NCI-H2029 (cell line): ENCODE results near the gene LIPE.

Experiments used
- DNase-seq: peaks from one replicate; lab custom pipeline; 2025; lab: John Stamatoyannopoulos, UW

LIPE gene

GRCh38 chr19:42378225-42379215 lies 48.7 kb downstream of the LIPE start:
- DNase-seq, result no peak

DNA sequence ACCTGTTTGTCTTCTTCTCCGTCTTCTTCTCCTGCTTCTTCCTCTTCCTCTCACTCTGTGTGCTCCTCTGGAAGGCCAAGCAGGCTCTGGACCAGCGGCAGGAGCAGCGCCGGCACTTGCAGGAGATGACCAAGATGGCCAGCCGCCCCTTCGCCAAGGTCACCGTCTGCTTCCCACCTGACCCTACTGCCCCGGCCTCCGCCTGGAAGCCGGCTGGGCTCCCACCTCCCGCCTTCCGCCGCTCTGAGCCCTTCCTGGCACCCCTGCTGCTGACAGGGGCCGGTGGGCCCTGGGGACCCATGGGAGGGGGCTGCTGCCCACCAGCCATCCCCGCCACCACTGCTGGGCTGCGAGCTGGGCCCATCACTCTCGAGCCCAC lies 51.0 kb downstream of the LIPE start:
- DNase-seq, result no peak

DNA sequence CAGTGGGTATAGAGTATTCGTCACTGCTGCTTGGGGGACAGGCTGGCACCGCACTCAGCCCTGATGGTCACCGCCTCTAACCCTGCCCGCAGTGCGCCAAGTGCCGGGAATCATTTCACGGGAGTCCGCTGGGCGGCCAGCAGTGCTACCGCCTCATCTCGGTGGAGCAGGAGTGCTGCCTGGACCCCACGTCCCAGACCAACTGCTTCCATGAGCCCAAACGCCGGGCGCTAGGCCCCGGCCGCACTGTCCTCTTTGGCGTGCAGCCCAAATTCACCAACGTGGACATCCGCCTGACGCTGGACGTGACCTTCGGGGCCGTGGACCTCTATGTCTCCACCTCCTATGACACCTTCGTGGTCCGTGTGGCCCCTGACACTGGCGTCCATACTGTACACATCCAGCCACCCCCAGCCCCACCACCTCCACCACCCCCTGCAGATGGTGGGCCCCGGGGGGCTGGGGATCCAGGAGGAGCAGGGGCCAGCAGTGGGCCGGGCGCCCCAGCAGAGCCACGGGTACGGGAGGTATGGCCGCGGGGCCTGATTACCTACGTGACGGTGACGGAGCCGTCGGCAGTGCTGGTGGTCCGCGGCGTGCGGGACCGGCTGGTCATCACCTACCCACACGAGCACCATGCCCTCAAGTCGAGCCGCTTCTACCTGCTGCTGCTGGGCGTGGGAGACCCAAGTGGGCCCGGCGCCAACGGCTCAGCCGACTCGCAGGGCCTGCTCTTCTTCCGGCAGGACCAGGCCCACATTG lies 51.6 kb downstream of the LIPE start:
- DNase-seq, result no peak

GRCh38 chr19:42374826-42375376 lies 52.3 kb downstream of the LIPE start:
- no peak for DNase-seq

DNA sequence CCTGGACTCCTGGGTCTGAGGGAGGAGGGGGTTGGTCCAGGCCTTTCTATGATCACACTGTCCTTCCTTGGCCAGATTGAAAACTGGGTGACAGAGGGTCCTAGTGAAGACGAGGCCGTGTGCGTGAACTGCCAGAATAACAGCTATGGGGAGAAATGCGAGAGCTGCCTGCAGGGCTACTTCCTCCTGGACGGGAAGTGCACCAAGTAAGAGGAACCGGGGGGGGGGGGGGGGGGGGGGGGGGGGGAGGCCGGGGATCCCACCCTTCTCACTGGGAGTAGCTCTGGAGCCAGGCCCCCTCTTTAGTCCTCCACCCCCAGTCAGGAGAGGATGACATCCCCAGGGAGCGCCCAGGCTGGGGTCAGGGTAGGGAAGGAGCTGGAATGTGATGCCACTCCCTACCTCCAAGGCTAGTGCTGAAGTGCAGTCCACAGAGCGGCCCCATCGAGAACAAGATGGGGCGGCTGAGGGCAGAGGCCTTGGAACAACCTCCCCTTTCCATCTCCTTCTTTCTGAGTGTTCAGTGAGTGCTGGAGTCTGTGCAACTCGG lies 56.5 kb downstream of the LIPE start:
- no peak for DNase-seq

- no peak for DNase-seq
Observed at GRCh38 chr19:42370068-42370520, 57.1 kb downstream of the LIPE start.

GRCh38 chr19:42369433-42370067 lies 57.6 kb downstream of the LIPE start:
- DNase-seq, result no peak

DNA sequence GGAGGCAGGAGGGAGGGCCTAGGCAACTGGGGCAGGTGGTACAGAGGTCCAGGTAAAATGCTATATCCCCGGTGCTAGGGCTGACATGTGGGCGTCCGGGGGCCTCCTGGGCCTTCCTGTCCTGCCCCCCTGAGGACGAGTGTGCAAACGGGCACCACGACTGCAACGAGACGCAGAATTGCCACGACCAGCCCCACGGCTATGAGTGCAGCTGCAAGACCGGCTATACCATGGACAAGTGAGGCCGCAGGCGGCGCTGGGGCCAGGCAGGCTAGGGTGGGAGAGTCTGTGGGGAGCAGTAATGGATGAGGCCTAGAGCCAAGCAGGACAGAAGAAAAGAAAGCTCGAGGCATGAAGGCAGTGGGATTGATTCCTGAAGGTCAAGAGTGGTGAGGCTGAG lies 58.4 kb downstream of the LIPE start:
- DNase-seq, result no peak

- no peak for DNase-seq
Observed at GRCh38 chr19:42368360-42368759, 58.8 kb downstream of the LIPE start.

DNA sequence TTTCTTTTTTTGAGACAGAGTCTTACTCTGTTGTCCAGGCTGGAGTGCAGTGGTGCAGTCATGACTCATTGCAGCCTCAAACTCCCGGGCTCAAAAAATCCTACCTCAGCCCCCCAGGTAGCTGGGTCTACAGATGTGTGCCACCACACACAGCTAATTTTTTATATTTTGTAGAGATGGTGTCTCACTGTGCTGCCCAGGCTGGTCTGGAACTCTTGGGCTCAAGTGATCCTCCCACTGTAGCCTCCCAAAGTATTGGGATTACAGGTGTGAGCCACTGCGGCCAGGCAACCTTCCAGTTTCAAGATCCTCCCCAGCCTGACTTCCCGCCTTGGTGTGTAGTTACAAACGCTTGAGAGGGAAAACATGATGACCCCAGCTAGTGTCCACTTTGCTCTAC lies 59.3 kb downstream of the LIPE start:
- no peak for DNase-seq

DNA sequence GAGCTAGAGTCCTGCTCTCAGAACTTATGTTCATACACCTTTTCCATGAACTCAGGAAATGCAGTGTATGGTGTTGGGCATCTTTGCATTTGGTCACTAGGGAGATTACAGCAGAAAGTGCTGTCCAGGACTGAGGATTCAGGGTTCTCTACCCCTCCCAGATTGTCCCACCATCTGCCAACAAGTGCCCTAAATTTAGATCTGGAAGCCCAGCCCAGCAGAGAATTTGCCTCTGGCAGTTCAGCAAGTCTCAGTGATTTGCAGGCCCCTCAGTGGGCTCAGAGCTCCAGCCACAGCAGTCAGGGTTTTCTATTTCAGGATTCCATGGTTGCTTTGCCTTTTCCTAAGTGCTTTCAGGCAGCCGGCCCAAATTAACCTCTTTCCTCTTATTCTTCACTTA lies 60.5 kb downstream of the LIPE start:
- no peak for DNase-seq

DNA sequence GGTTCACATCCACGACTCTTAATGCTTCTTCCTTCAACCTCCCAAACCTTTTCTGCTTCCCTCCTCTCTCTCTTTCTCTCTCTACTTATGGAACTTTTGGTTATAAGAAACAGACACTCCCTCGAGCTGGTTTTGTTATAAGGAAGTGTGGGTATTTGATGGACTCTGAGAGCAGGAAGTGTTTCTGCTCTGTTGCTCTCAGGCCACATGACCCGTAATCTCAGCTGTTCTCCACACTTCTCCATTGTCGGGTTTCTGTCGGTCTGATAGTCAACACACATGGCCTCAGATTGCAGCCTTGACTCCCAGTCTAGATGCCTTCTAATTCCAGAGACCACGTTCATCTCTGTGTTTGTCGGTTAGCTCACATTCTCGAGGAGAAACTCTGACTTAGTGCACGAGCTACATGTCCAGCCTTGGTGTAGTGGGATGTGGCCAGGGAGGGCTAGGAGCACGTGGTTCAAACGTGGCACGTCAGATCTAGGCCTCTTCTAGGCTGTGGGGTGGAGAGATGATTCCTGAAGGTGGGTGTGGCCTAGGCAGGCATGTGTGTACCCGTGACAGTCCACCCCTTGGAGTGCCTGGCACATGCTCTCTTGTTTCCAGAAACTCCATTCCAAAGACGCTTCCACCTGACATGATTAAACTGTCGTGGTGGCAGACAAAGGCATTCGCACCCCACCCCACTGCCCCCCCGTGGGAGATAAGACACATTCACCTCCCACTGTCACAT lies 63.4 kb downstream of the LIPE start:
- DNase-seq, result no peak

DNA sequence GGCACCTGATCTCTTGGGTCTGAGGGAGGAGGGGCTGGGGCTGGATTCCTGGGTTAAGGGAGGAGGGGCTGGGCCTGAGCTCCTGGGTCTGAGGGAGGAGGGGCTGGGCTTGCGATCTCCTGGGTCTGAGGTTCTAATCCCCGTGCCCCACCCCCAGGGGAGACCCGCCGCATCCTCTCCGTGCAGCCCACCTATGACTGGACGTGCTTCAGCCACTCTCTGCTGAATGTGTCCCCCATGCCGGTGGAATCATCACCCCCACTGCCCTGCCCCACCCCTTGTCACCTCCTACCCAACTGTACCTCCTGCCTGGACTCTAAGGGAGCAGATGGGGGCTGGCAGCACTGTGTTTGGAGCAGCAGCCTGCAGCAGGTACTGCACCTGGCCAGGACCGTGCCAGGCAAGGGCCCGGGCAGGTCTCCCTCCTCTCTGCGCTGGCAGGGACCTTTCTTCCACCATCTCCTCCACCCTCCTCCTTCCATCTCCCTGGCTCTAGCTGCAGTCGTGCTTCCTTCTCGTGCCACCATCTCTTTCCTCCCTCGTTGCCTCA lies 64.2 kb downstream of the LIPE start:
- DNase-seq, result no peak

GRCh38 chr19:42362342-42362741 lies 64.8 kb downstream of the LIPE start:
- DNase-seq, result no peak

DNA sequence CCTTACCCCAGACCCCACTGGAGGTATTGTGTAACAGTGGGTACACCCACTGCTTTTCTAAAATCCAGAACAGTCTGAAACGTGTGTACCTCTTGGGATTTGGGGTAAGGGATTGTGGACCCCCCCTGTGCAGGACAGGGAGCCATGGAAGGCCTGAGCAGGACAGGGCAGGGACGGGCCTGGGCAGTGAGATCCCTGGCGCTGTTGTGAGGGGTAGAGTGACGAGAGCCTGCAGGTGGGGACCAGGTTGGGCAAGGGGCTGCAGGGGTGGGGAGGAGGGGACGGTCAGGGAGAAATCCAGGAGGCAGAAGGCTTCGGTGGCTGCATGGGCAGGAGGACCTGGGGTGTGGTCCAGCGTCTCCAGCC lies 65.7 kb downstream of the LIPE start:
- no peak for DNase-seq

- no peak for DNase-seq
Observed at GRCh38 chr19:42360787-42361544, 66.2 kb downstream of the LIPE start.

DNA sequence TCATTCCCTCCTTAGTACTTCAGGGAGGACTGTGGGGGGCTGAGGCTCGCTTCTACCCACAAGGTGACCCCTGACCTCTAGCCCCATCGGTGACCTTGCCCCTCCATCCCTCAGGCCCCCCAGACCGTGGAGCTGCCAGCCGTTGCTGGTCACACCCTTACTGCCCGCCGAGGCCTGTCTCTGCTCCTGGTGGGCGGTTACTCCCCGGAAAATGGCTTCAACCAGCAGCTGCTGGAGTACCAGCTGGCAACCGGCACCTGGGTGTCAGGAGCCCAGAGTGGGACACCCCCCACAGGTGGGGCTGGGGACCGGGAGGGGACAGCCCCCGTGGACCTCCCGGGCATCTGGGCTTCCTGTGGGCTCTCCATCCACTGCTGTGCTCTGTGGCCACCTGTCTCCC lies 69.9 kb downstream of the LIPE start:
- no peak for DNase-seq

- DNase-seq, result no peak
Observed at GRCh38 chr19:42356686-42357085, 70.5 kb downstream of the LIPE start.

GRCh38 chr19:42355896-42356295 lies 71.3 kb downstream of the LIPE start:
- DNase-seq, result no peak

GRCh38 chr19:42353341-42354015 lies 73.7 kb downstream of the LIPE start:
- no peak for DNase-seq
